GM12873 (cell line): ENCODE results near the gene GDF7.

ENCODE experiments used
- TF ChIP-seq, protein P1 (sequence below): IDR thresholded peaks from 2 replicates; pipeline ENCODE4 v1.5.1; 2012; ENCODE audit warnings: low read depth, mild to moderate bottlenecking, moderate library complexity, low read length, control low read depth; ENCODE audit not compliant: insufficient read depth; ENCODE audit errors: missing control alignments

GDF7 gene

DNA sequence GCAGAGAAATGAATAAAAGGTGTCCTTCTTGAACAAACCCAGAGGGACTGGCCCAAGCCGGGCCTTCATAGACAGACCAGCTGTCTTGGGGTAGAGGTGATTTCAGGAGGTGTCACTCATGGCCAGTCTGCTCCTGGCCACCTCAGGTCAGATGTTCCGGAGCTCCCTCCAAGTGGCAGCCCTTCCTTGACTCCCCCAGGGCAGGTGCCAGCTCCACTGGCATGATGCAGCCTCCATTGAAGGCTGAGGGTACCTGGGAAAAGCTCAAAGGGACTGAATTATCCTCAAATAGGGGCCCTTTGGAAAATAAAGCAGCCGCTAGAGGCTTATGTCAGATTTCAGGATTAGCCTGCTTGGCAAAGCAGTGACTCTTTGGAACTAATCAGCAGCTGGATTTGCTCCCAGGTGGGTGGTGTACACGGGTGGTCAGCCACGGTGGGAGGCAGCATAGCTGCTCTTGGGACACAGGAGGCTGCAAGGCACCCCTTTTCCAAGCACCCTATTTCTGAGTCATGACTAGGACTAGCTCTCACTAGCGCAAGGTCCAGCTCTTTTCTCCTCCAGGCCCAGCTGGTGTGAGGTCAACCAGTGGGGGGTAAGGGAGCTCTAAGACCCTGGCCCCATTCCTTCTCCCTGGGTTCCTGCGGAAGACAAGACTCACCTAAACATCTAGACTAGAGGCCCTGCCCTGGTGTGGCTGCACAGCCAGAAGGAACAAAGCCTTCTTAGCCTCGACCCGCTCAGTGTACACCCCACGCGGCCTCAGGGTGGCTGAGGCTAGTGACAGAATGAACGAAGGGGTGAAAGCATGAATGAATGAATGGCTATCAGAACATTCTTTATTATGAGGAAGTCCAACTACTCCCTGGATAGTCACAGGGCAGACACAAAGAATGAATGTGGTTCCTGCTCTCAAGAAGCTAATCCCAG lies 45.3 kb upstream of the GDF7 start:
- TF ChIP-seq, protein P1, sequence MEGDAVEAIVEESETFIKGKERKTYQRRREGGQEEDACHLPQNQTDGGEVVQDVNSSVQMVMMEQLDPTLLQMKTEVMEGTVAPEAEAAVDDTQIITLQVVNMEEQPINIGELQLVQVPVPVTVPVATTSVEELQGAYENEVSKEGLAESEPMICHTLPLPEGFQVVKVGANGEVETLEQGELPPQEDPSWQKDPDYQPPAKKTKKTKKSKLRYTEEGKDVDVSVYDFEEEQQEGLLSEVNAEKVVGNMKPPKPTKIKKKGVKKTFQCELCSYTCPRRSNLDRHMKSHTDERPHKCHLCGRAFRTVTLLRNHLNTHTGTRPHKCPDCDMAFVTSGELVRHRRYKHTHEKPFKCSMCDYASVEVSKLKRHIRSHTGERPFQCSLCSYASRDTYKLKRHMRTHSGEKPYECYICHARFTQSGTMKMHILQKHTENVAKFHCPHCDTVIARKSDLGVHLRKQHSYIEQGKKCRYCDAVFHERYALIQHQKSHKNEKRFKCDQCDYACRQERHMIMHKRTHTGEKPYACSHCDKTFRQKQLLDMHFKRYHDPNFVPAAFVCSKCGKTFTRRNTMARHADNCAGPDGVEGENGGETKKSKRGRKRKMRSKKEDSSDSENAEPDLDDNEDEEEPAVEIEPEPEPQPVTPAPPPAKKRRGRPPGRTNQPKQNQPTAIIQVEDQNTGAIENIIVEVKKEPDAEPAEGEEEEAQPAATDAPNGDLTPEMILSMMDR, result no peak

DNA sequence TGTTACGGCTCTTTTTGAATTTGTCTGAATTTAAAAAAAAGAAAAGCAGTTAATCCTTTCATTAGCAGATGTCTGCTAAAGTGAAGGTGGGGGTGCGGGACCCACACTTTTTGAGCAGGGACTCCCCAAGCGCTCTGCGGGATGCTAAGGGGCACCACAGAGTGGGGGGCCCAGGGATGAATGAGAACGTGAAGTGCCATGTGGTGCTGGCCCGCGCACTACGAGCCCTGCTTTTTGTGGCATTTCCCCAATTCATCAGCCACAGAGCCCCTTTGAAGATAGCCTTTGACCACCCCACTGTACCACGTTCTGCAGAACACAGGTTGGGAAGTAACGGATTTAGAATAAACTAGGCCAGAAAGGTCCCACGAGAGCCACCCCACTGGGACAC lies 44.7 kb upstream of the GDF7 start:
- TF ChIP-seq, protein P1, result no peak

GRCh38 chr2:20622731-20623130 lies 44.2 kb upstream of the GDF7 start:
- TF ChIP-seq, protein P1, result no peak

GRCh38 chr2:20623241-20623640 lies 43.7 kb upstream of the GDF7 start:
- TF ChIP-seq, protein P1, result no peak

DNA sequence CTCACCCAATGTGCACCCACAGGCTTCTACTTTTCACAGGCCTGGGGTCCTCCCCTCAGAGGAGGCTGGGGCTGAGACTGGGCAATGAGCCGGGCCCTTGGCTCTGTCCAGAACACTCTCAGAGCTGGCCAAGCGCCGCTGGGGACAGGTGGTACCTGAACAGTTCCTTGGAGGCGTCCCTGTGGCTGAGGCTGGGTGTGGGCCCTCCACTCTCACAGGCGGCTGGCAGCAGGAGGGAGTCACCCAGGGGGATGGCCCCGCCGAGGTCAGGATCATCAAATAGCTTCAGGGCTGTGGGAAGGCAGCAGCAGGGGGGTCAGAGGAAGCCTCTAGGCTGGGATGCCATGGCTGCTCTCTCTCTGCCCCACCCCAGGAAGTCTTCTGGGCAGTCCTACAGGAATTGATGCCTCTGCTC lies 43.2 kb upstream of the GDF7 start:
- TF ChIP-seq, protein P1, result no peak

- TF ChIP-seq, protein P1, result no peak
Measured at GRCh38 chr2:20624156-20624883, 42.6 kb upstream of the GDF7 start.

- TF ChIP-seq, protein P1, result no peak
Measured at GRCh38 chr2:20624884-20625485, 42.0 kb upstream of the GDF7 start.
